ENCODE results near the gene SOD1.
"Not testable (repeated sequence)": the region's sequence is repeated elsewhere in the genome, so short reads cannot be mapped to it uniquely, and the experiment has no call there.

Gene SOD1

DNA sequence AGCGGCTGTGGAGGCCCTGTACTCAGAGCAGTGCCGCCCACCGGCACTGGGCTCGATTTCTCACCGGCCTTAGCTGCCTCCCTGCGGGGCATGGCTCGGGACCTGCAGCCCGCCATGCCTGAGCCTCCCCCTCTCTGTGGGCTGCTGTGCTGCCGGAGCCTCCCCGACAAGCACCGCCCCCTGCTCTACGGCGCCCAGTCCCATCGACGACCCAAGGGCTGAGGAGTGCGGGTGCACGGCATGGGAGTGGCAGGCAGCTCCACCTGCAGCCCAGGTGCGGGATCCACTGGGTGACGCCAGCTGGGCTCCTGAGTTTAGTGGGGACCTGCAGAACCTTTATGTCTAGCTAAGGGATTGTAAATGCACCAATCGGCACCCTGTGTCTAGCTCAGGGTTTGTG, 5.2 kb upstream of the SOD1 start:
- no peaks in the 10 kb centered on the region for H3K9me3 ChIP-seq (ENCODE audit: severe bottlenecking)
- H3K36me3 ChIP-seq (ENCODE audit: low read depth): no peaks in the 10 kb centered on the region
- ATAC-seq (ENCODE audit: low read depth): no peak
- H3K4me3 ChIP-seq (ENCODE audit: severe bottlenecking): no peak overlapping the region
- H3K27me3 ChIP-seq (ENCODE audit: insufficient read depth, poor library complexity, severe bottlenecking): no peaks in the 10 kb centered on the region
- H3K4me1 ChIP-seq (ENCODE audit: insufficient read depth, poor library complexity, severe bottlenecking): peaks cover 3% of the 10 kb centered on the region
- H3K27ac ChIP-seq (ENCODE audit: poor library complexity, severe bottlenecking): no peak overlapping the region
- DNase-seq (ENCODE audit: low spot score): no peak
- TF ChIP-seq, protein P1, sequence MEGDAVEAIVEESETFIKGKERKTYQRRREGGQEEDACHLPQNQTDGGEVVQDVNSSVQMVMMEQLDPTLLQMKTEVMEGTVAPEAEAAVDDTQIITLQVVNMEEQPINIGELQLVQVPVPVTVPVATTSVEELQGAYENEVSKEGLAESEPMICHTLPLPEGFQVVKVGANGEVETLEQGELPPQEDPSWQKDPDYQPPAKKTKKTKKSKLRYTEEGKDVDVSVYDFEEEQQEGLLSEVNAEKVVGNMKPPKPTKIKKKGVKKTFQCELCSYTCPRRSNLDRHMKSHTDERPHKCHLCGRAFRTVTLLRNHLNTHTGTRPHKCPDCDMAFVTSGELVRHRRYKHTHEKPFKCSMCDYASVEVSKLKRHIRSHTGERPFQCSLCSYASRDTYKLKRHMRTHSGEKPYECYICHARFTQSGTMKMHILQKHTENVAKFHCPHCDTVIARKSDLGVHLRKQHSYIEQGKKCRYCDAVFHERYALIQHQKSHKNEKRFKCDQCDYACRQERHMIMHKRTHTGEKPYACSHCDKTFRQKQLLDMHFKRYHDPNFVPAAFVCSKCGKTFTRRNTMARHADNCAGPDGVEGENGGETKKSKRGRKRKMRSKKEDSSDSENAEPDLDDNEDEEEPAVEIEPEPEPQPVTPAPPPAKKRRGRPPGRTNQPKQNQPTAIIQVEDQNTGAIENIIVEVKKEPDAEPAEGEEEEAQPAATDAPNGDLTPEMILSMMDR (IDR thresholded peaks at IDR 0.05; ENCODE audit: poor library complexity, severe bottlenecking): no peak

DNA sequence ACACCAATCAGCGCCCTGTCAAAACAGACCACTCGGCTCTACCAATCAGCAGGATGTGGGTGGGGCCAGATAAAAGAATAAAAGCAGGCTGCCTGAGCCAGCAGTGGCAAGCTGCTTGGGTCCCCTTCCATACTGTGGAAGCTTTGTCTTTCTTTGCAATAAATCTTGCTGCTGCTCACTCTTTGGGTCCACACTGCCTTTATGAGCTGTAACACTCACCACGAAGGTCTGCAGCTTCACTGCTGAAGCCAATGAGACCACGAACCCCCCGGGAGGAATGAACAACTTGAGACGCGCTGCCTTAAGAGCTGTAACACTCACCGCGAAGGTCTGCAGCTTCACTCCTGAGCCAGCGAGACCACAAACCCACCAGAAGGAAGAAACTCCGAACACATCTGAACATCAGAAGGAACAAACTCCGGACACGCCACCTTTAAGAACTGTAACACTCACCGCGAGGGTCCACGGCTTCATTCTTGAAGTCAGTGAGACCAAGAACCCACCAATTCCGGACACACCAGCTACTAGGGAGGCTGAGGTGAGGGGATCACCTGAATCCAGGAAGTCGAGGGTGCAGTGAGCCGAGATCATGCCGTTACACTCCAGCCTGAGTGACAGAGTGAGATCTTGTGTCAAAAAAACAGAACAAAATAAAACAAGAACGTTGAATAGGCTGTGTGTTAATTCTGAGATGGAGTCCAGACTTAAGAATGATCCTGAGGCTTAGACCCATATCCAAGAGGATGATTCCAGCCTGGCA, 4.5 kb upstream of the SOD1 start:
- not testable (repeated sequence) for H3K4me1 ChIP-seq (ENCODE audit: insufficient read depth, poor library complexity, severe bottlenecking); DNase-seq (ENCODE audit: low spot score); H3K36me3 ChIP-seq (ENCODE audit: low read depth); ATAC-seq (ENCODE audit: low read depth); H3K27me3 ChIP-seq (ENCODE audit: insufficient read depth, poor library complexity, severe bottlenecking); H3K4me3 ChIP-seq (ENCODE audit: severe bottlenecking); H3K9me3 ChIP-seq (ENCODE audit: severe bottlenecking); H3K27ac ChIP-seq (ENCODE audit: poor library complexity, severe bottlenecking)

DNA sequence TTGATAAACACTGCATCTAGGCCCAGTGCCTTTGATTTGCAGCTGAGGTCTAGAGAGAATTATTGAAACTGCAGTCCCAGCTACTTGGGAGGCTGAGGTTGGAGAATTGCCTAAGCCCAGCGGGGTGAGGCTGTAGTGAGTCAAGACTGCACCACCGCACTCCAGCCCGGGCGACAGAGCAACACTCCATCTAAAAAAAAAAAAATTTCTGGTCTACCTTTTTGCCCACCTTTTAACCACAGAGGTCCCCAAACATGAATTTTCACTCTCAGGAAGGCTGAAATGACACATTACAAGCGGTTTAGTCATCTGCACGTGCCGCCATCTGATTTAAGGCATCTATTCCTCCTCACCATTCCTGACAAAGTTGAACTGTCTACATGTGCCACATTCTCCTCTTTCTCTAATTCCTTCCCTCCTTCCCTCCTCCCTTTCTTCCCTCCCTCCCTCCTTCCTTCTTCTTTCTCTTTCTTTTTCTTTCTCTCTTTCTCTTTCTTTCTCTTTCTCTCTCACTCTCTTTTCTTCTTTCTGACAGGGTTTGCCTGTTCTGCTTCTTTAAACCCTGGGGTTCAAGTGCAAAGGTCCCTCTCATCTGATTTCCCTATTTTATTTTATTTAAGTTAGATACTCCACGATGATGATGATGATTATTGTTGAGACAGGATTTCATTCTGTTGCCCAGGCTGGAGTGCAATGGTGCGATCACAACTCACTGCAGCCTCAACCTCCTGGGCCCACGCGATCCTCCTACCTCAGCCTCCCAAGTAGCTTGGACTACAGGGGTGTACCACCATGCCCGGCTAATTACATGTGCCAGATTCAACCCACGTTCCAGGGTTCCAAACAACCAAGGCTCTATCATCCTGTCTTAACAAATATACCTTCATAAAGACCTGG, 3.0 kb upstream of the SOD1 start:
- peaks cover 2% of the 10 kb centered on the region for H3K36me3 ChIP-seq (ENCODE audit: low read depth)
- H3K9me3 ChIP-seq (ENCODE audit: severe bottlenecking): no peaks in the 10 kb centered on the region
- no peak overlapping the region for H3K27ac ChIP-seq (ENCODE audit: poor library complexity, severe bottlenecking)
- no peak overlapping the region for H3K4me3 ChIP-seq (ENCODE audit: severe bottlenecking)
- ATAC-seq (ENCODE audit: low read depth): no peak
- no peaks in the 10 kb centered on the region for H3K27me3 ChIP-seq (ENCODE audit: insufficient read depth, poor library complexity, severe bottlenecking)
- peaks cover 3% of the 10 kb centered on the region for H3K4me1 ChIP-seq (ENCODE audit: insufficient read depth, poor library complexity, severe bottlenecking)
- DNase-seq (ENCODE audit: low spot score): no peak
- TF ChIP-seq, protein P1 (IDR thresholded peaks at IDR 0.05; ENCODE audit: poor library complexity, severe bottlenecking): no peak

DNA sequence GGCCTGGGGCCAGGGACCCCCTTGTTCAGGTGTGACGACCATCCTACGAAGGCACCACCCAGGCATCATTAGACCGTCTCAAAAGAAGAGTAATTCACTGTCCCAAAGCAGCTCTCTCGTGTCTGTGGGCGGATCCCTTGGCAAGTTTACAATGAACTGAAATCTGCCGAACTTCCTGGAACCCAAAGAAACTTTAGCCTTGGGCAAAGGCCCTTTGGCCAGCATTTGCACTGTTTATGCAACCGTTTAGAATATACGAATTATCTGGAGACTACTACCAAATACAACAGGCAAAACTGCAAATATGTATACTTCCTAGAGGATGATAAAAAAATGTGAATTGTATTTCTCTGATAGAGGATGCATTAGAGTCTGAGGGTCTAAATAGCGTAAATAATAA, 1.4 kb upstream of the SOD1 start:
- ATAC-seq (ENCODE audit: low read depth) (no peak), DNase-seq (ENCODE audit: low spot score) (no peak)
- Histone ChIP-seq H3K4me3 (ENCODE audit: severe bottlenecking) (no peak overlapping the region), H3K27ac (ENCODE audit: poor library complexity, severe bottlenecking) (no peak overlapping the region), H3K36me3 (ENCODE audit: low read depth) (peaks cover 13% of the 10 kb centered on the region), H3K9me3 (ENCODE audit: severe bottlenecking) (no peaks in the 10 kb centered on the region), H3K27me3 (ENCODE audit: insufficient read depth, poor library complexity, severe bottlenecking) (no peaks in the 10 kb centered on the region), H3K4me1 (ENCODE audit: insufficient read depth, poor library complexity, severe bottlenecking) (peaks cover 3% of the 10 kb centered on the region)
- TF ChIP-seq, protein P1 (IDR thresholded peaks at IDR 0.05; ENCODE audit: poor library complexity, severe bottlenecking): no peak

DNA sequence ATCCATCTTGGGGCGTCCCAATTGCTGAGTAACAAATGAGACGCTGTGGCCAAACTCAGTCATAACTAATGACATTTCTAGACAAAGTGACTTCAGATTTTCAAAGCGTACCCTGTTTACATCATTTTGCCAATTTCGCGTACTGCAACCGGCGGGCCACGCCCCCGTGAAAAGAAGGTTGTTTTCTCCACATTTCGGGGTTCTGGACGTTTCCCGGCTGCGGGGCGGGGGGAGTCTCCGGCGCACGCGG, 282 bp upstream of the SOD1 start:
- no peak for DNase-seq (ENCODE audit: low spot score)
- Histone ChIP-seq H3K27me3 (ENCODE audit: insufficient read depth, poor library complexity, severe bottlenecking) (no peaks in the 10 kb centered on the region), H3K4me3 (ENCODE audit: severe bottlenecking) (peak overlapping the region; percentile 97), H3K9me3 (ENCODE audit: severe bottlenecking) (no peaks in the 10 kb centered on the region), H3K4me1 (ENCODE audit: insufficient read depth, poor library complexity, severe bottlenecking) (peaks cover 3% of the 10 kb centered on the region), H3K27ac (ENCODE audit: poor library complexity, severe bottlenecking) (peak overlapping the region; percentile 61), H3K36me3 (ENCODE audit: low read depth) (peaks cover 24% of the 10 kb centered on the region)
- ATAC-seq (ENCODE audit: low read depth): peak; percentile 26
- TF ChIP-seq, protein P1 (IDR thresholded peaks at IDR 0.05; ENCODE audit: poor library complexity, severe bottlenecking): no peak

Measured in RWPE2 (cell line).